GM06990 (cell line): Measurements from ENCODE around the gene SYNE1.

Experiments
- DNase-seq: peaks from one replicate; pipeline ENCODE4 v3.0.0-alpha.2; 2011; ENCODE audit not compliant: insufficient read length; ENCODE audit errors: extremely low read depth
- H3K27me3 ChIP-seq: replicated peaks from 2 replicates; pipeline ENCODE4 v1.6.0; 2011; ENCODE audit warnings: low read length; ENCODE audit not compliant: control insufficient read depth, insufficient read depth
- H3K36me3 ChIP-seq: 2 replicates; pipeline ENCODE4 v1.5.1; 2011; ENCODE audit warnings: low read length; ENCODE audit not compliant: control insufficient read depth, insufficient read depth
- H3K4me3 ChIP-seq: replicated peaks from 2 replicates; pipeline ENCODE4 v1.5.1; 2011; ENCODE audit warnings: low read depth, mild to moderate bottlenecking, control low read depth, low read length
- TF ChIP-seq, protein P1 (sequence below): IDR thresholded peaks from 2 replicates; pipeline ENCODE4 v1.5.1; 2011; ENCODE audit warnings: low read length, control low read depth, mild to moderate bottlenecking, inconsistent platforms; ENCODE audit not compliant: insufficient read depth, poor library complexity, severe bottlenecking

Gene SYNE1

DNA sequence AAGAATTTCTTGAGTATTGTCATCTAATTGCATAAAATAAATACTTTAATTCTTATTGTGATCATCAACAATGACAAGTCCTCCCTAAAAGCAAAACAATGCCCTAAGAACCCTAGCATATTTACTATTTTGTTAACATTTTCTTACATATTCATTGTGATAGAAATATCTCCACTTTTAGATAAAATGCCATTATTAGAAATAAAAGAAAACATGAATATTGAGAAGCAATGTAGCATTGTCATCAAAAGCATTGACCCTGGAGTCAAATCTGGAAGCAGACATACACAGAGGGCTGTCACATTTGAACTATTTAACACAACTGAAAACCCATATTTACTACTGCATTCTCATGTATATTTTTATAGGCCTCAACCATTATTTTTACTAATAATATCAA lies 257.7 kb downstream of the SYNE1 start:
- Histone ChIP-seq H3K36me3 (no peaks in the 10 kb centered on the region), H3K4me3 (no peak overlapping the region), H3K27me3 (no peaks in the 10 kb centered on the region)
- no peak for DNase-seq
- TF ChIP-seq, protein P1, sequence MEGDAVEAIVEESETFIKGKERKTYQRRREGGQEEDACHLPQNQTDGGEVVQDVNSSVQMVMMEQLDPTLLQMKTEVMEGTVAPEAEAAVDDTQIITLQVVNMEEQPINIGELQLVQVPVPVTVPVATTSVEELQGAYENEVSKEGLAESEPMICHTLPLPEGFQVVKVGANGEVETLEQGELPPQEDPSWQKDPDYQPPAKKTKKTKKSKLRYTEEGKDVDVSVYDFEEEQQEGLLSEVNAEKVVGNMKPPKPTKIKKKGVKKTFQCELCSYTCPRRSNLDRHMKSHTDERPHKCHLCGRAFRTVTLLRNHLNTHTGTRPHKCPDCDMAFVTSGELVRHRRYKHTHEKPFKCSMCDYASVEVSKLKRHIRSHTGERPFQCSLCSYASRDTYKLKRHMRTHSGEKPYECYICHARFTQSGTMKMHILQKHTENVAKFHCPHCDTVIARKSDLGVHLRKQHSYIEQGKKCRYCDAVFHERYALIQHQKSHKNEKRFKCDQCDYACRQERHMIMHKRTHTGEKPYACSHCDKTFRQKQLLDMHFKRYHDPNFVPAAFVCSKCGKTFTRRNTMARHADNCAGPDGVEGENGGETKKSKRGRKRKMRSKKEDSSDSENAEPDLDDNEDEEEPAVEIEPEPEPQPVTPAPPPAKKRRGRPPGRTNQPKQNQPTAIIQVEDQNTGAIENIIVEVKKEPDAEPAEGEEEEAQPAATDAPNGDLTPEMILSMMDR: no peak

DNA sequence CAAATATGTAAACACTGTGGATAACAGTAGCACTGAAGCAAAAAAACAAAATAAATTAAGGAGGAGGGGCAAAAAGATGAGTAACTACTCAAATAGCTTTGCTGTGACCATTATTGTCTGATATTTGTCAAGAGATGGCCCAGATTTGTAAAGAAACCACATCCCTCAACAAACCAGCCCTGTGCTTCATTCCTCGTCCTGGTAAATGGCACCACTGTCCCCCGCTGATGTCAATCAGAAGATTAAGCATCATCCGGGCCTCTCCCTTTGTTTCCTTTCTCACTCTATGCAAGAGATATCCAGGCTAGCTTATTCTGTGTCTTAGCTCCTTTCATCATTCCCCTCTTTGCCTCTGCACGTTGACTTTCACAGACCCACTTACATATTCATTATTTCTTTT lies 259.0 kb downstream of the SYNE1 start:
- no peaks in the 10 kb centered on the region for H3K36me3 ChIP-seq
- TF ChIP-seq, protein P1: no peak
- DNase-seq: no peak
- no peak overlapping the region for H3K4me3 ChIP-seq
- no peaks in the 10 kb centered on the region for H3K27me3 ChIP-seq

DNA sequence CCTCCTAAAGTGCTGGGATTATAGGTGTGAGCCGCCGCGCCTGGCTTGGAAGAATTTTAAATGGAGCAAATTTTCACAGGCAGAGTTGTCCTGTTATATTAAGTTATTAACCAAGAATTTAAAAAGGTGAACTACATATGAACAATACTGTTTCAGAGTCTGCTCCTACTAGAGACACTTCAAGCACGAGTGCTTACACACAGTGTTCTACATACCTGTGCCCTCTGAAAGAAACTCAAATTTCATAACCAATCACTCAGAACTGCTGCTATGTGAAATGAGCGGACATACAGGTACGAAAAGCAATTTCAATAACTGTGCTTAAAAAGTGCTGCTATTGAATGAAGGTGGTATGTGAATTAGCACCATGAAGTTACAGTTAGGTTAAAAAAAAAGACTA lies 262.0 kb downstream of the SYNE1 start:
- Histone ChIP-seq H3K4me3 (no peak overlapping the region), H3K36me3 (no peaks in the 10 kb centered on the region), H3K27me3 (no peaks in the 10 kb centered on the region)
- no peak for DNase-seq
- TF ChIP-seq, protein P1: no peak

DNA sequence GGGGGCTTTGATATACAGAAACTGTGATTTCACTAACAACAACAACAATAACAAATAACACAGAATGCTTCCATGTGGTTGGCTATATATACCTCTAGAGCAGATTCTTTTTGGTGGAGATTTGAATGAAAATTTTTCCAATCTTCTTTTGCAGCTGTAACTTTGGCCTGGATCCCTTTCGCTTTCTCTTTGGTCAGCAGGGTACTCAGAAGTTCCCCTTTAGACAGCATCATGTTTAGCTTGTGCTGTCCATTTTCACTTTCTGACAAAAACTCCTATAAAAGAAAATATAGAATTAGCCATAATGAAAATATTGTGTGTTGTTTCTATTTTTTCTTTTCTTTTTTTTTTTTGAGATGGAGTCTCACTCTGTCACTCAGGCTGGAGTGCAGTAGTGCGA lies 264.2 kb downstream of the SYNE1 start:
- Histone ChIP-seq H3K4me3 (no peak overlapping the region), H3K36me3 (no peaks in the 10 kb centered on the region), H3K27me3 (no peaks in the 10 kb centered on the region)
- TF ChIP-seq, protein P1: no peak
- no peak for DNase-seq

DNA sequence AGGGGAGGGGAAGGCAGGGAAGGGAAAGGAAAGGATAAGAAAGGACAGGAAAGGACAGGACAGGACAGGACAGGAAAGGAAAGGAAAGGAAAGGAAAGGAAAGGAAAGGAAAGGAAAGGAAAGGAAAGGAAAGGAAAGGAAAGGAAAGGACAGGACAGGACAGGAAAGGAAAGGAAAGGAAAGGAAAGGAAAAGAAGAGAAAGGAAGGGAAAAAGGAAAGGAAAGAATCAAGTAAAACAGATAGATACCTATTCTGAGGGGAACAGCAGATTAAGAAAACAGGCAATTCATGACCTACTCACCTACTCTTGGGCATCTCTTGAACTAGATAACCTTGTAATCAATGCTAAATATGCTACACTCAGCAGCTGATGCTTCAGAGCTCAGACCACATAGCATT lies 265.4 kb downstream of the SYNE1 start:
- Histone ChIP-seq H3K36me3 (no peaks in the 10 kb centered on the region), H3K27me3 (no peaks in the 10 kb centered on the region), H3K4me3 (no peak overlapping the region)
- no peak for DNase-seq
- TF ChIP-seq, protein P1: no peak

DNA sequence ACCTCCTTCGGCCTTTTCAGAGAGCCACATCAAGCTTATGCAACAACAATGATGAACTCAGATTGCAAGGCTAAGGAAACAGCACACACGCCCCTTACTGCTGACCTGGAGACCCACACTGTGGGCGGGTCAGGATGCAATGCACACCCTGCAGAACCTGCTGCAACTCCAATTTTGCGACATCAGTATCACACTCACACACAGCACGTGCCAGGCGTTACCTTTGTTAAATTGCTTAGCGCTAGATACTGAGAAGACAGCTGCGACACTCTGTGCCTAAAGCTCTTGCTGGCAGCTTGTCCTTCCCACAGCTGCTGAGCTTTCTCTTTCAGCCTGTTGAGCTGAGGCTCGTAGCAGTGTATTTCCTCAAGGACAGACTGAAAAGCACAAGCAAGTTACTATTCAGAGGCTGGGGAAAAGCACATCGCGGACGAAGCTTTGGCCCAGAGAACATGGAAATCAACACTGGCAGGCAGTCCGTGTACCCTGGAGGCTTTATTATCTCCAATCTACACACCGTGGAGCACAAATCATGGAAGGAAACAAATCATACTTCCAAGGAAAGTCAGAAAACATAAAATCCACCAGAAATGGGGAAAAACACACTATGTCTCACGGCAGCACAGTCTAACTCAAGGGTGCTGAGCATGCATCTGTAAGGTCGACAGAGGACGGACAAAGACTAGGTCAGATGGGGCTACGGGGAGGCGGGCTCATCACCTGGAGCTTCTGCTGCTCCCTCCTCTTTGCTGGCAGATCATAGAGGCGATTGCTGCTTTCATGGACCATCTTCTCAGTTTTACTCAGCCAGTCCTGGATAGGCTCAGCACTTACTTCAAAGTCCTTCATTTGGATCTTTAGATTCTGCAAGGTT lies 268.2 kb downstream of the SYNE1 start:
- TF ChIP-seq, protein P1: no peak
- no peak for DNase-seq
- H3K36me3 ChIP-seq: no peaks in the 10 kb centered on the region

More for the DNA sequence above, 268.2 kb downstream of the SYNE1 start:
- no peak overlapping the region for H3K4me3 ChIP-seq
- H3K27me3 ChIP-seq: no peaks in the 10 kb centered on the region
